ENCODE data around the gene SOWAHA.
"Not testable (repeated sequence)": the region's sequence is repeated elsewhere in the genome, so short reads cannot be mapped to it uniquely, and the experiment has no call there.

SOWAHA gene

GRCh38 chr5:132827943-132828673 is 15.0 kb downstream of the SOWAHA start:
- DNase-seq = no peak

- DNase-seq = no peak
Observed at GRCh38 chr5:132828846-132829494, 15.9 kb downstream of the SOWAHA start.

- peak; percentile 80 for DNase-seq
Observed at GRCh38 chr5:132829742-132830435, 16.8 kb downstream of the SOWAHA start.

- DNase-seq = peak; percentile 65
Observed at GRCh38 chr5:132830436-132831094, 17.5 kb downstream of the SOWAHA start, which contains the start of gene SHROOM1. TSS of gene SHROOM1 (minus strand) at chr5:132830647. CDS start at chr5:132826140, 4,507 bp downstream.

- no peak for DNase-seq
Observed at GRCh38 chr5:132831095-132831860, 18.2 kb downstream of the SOWAHA start.

- DNase-seq = no peak
Observed at GRCh38 chr5:132832612-132833011, 19.5 kb downstream of the SOWAHA start.

- no peak for DNase-seq
Observed at GRCh38 chr5:132834057-132834456, 21.0 kb downstream of the SOWAHA start.

GRCh38 chr5:132836852-132837251 is 23.8 kb downstream of the SOWAHA start:
- no peak for DNase-seq

- DNase-seq = no peak
Observed at GRCh38 chr5:132837868-132838267, 24.8 kb downstream of the SOWAHA start.

GRCh38 chr5:132838516-132839282 is 25.6 kb downstream of the SOWAHA start:
- no peak for DNase-seq

GRCh38 chr5:132839426-132840301 is 26.6 kb downstream of the SOWAHA start:
- DNase-seq = peak; percentile 23

GRCh38 chr5:132840313-132840712 is 27.2 kb downstream of the SOWAHA start:
- DNase-seq = no peak

- no peak for DNase-seq
Observed at GRCh38 chr5:132840896-132841295, 27.8 kb downstream of the SOWAHA start.

GRCh38 chr5:132841305-132841704 is 28.2 kb downstream of the SOWAHA start:
- DNase-seq = peak; percentile 57

- no peak for DNase-seq
Observed at GRCh38 chr5:132848270-132848669, 35.2 kb downstream of the SOWAHA start.

- no peak for DNase-seq
Observed at GRCh38 chr5:132849347-132849746, 36.2 kb downstream of the SOWAHA start.

- no peak for DNase-seq
Observed at GRCh38 chr5:132850066-132850465, 37.0 kb downstream of the SOWAHA start.

GRCh38 chr5:132853323-132853722 is 40.2 kb downstream of the SOWAHA start:
- DNase-seq = no peak

GRCh38 chr5:132853790-132854189 is 40.7 kb downstream of the SOWAHA start:
- DNase-seq = no peak

- DNase-seq = no peak
Observed at GRCh38 chr5:132854301-132854700, 41.2 kb downstream of the SOWAHA start.

GRCh38 chr5:132854992-132855391 is 41.9 kb downstream of the SOWAHA start:
- not testable (repeated sequence) for DNase-seq
